ENCODE results near the gene LPP. TPM values are rescaled to one million over a fixed set of nuclear protein-coding genes. Genes with fewer than 3 reads are reported as not detected.

LPP gene
- total RNA-seq, 1 donor from 2014 or later, result 222 TPM

- H3K9ac ChIP-seq (ENCODE audit: low read length), result no peak overlapping the region
- no peaks in the 10 kb centered on the region for H3K4me1 ChIP-seq (ENCODE audit: insufficient read depth, low read length)
- H2AFZ ChIP-seq (ENCODE audit: low read depth, low read length), result no peak overlapping the region
- peaks cover 18% of the 10 kb centered on the region for H3K36me3 ChIP-seq (ENCODE audit: insufficient read depth, low read length)
- Mint-ChIP-seq H3K36me3 (ENCODE audit: low read depth, unreplicated experiment) (peaks cover 11% of the 10 kb centered on the region), H3K27me3 (ENCODE audit: low read depth, unreplicated experiment) (no peaks in the 10 kb centered on the region), H3K9me3 (ENCODE audit: unreplicated experiment) (no peaks in the 10 kb centered on the region), H3K4me3 (ENCODE audit: unreplicated experiment) (no peak overlapping the region), H3K4me1 (ENCODE audit: low read depth, unreplicated experiment) (peaks cover 3% of the 10 kb centered on the region), H3K27ac (ENCODE audit: unreplicated experiment) (no peak overlapping the region)
- no peak overlapping the region for H3K27ac ChIP-seq (ENCODE audit: low read depth, low read length)
- no peaks in the 10 kb centered on the region for H3K9me3 ChIP-seq (ENCODE audit: insufficient read depth, low read depth, low read length)
- H4K20me1 ChIP-seq (ENCODE audit: insufficient read depth, low read length), result peaks cover 85% of the 10 kb centered on the region
- DNase-seq (ENCODE audit: low read depth) (no peak), FAIRE-seq (no peak)
- no peak overlapping the region for H3K4me3 ChIP-seq (ENCODE audit: insufficient read depth, low read depth, low read length)
- no peaks in the 10 kb centered on the region for H3K27me3 ChIP-seq (ENCODE audit: insufficient read depth, low read length)
- H3K79me2 ChIP-seq (ENCODE audit: insufficient read depth, low read length), result peaks cover 89% of the 10 kb centered on the region
- TF ChIP-seq EZH2 (IDR thresholded peaks at IDR 0.05; ENCODE audit: insufficient read depth, low read length), result no peak
- TF ChIP-seq CTCF (IDR thresholded peaks at IDR 0.05; ENCODE audit: insufficient read depth, low read depth, low read length), result no peak
- H3K4me2 ChIP-seq (ENCODE audit: low read length), result no peak overlapping the region
Measured at GRCh38 chr3:188402229-188402628, 248.3 kb downstream of the LPP start.

- Mint-ChIP-seq H3K36me3 (ENCODE audit: low read depth, unreplicated experiment) (peaks cover 10% of the 10 kb centered on the region), H3K4me3 (ENCODE audit: unreplicated experiment) (no peak overlapping the region), H3K9me3 (ENCODE audit: unreplicated experiment) (no peaks in the 10 kb centered on the region), H3K4me1 (ENCODE audit: low read depth, unreplicated experiment) (peaks cover 2% of the 10 kb centered on the region), H3K27me3 (ENCODE audit: low read depth, unreplicated experiment) (no peaks in the 10 kb centered on the region), H3K27ac (ENCODE audit: unreplicated experiment) (no peak overlapping the region)
- H3K27me3 ChIP-seq (ENCODE audit: insufficient read depth, low read length), result no peaks in the 10 kb centered on the region
- peaks cover 88% of the 10 kb centered on the region for H3K79me2 ChIP-seq (ENCODE audit: insufficient read depth, low read length)
- H4K20me1 ChIP-seq (ENCODE audit: insufficient read depth, low read length), result peaks cover 84% of the 10 kb centered on the region
- no peaks in the 10 kb centered on the region for H3K9me3 ChIP-seq (ENCODE audit: insufficient read depth, low read depth, low read length)
- TF ChIP-seq EZH2 (IDR thresholded peaks at IDR 0.05; ENCODE audit: insufficient read depth, low read length) (no peak), CTCF (IDR thresholded peaks at IDR 0.05; ENCODE audit: insufficient read depth, low read depth, low read length) (no peak)
- no peak overlapping the region for H2AFZ ChIP-seq (ENCODE audit: low read depth, low read length)
- H3K36me3 ChIP-seq (ENCODE audit: insufficient read depth, low read length), result peaks cover 24% of the 10 kb centered on the region
- H3K4me3 ChIP-seq (ENCODE audit: insufficient read depth, low read depth, low read length), result no peak overlapping the region
- H3K27ac ChIP-seq (ENCODE audit: low read depth, low read length), result no peak overlapping the region
- DNase-seq (ENCODE audit: low read depth), result no peak
- H3K4me2 ChIP-seq (ENCODE audit: low read length), result no peak overlapping the region
- no peak overlapping the region for H3K9ac ChIP-seq (ENCODE audit: low read length)
- H3K4me1 ChIP-seq (ENCODE audit: insufficient read depth, low read length), result no peaks in the 10 kb centered on the region
- FAIRE-seq, result no peak
Measured at GRCh38 chr3:188403404-188403803, 249.4 kb downstream of the LPP start.

DNA sequence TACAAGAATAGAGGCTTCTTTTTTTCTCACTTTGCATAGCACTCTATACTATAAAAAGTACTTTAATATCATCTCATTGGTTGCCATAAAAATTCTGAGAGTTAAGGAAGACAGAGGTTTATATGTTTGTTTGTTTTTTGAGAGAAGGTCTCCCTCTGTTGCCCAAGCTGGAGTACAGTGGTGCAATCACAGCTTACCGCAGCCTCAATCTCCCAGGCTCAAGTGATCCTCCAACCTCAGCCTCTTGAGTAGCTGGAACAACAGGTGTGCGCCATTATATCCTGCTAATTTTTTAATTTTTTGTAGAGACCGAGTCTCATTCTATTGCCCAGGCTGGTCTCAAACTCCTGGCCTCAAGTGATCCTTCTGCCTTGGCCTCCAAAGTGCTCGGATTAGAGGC, 250.2 kb downstream of the LPP start:
- Histone ChIP-seq H3K9me3 (ENCODE audit: insufficient read depth, low read depth, low read length) (no peaks in the 10 kb centered on the region), H3K27me3 (ENCODE audit: insufficient read depth, low read length) (no peaks in the 10 kb centered on the region), H3K79me2 (ENCODE audit: insufficient read depth, low read length) (peaks cover 88% of the 10 kb centered on the region), H3K4me3 (ENCODE audit: insufficient read depth, low read depth, low read length) (no peak overlapping the region), H3K36me3 (ENCODE audit: insufficient read depth, low read length) (peaks cover 23% of the 10 kb centered on the region), H2AFZ (ENCODE audit: low read depth, low read length) (no peak overlapping the region), H3K4me2 (ENCODE audit: low read length) (no peak overlapping the region), H3K27ac (ENCODE audit: low read depth, low read length) (no peak overlapping the region), H4K20me1 (ENCODE audit: insufficient read depth, low read length) (peaks cover 85% of the 10 kb centered on the region), H3K9ac (ENCODE audit: low read length) (no peak overlapping the region), H3K4me1 (ENCODE audit: insufficient read depth, low read length) (no peaks in the 10 kb centered on the region)
- Mint-ChIP-seq H3K36me3 (ENCODE audit: low read depth, unreplicated experiment) (peaks cover 8% of the 10 kb centered on the region), H3K4me3 (ENCODE audit: unreplicated experiment) (no peak overlapping the region), H3K27ac (ENCODE audit: unreplicated experiment) (no peak overlapping the region), H3K27me3 (ENCODE audit: low read depth, unreplicated experiment) (no peaks in the 10 kb centered on the region), H3K4me1 (ENCODE audit: low read depth, unreplicated experiment) (peaks cover 2% of the 10 kb centered on the region), H3K9me3 (ENCODE audit: unreplicated experiment) (no peaks in the 10 kb centered on the region)
- FAIRE-seq (no peak), DNase-seq (ENCODE audit: low read depth) (no peak)
- TF ChIP-seq EZH2 (IDR thresholded peaks at IDR 0.05; ENCODE audit: insufficient read depth, low read length) (no peak), CTCF (IDR thresholded peaks at IDR 0.05; ENCODE audit: insufficient read depth, low read depth, low read length) (no peak)
